Urinary bladder (tissue), 4 donors: Measurements from ENCODE around the gene C19orf33. TPM values are rescaled to one million over a fixed set of nuclear protein-coding genes. Genes with fewer than 3 reads are reported as not detected.

Source experiments
- DNase-seq: peaks from one replicate; pipeline ENCODE4 v3.0.0-alpha.2; 2015; ENCODE audit errors: extremely low spot score
- H3K27ac ChIP-seq: one replicate; pipeline ENCODE4 v1.5.1; 2013; ENCODE audit warnings: low read depth, mild to moderate bottlenecking, moderate library complexity
- H3K36me3 ChIP-seq: one replicate; pipeline ENCODE4 v1.6.1; 2013; ENCODE audit warnings: mild to moderate bottlenecking, moderate library complexity; ENCODE audit not compliant: insufficient read depth
- H3K4me1 ChIP-seq: one replicate; pipeline ENCODE4 v1.6.1; 2013; ENCODE audit warnings: mild to moderate bottlenecking, moderate library complexity; ENCODE audit not compliant: insufficient read depth
- H3K4me3 ChIP-seq: one replicate; pipeline ENCODE4 v1.5.1; 2013; ENCODE audit warnings: low read depth, low read length
- WGBS: extraction: QIAGEN DNeasy Blood & Tissue Kit; methylation state at CpG from one replicate; pipeline ENCODE4 v1.1.7; 2013; 5-methylcytosine and 5-hydroxymethylcytosine counted together
- polyA plus RNA-seq: library from polyadenylated mRNA; stranded (reverse); fragments of 200-250 nt; gene quantifications from one replicate; pipeline ENCODE4 v1.2.3, GENCODE V29; 2013
- total RNA-seq: library from RNA; depleted of rRNA; stranded (reverse); fragments of >200 nt; gene quantifications from one replicate; pipeline ENCODE4 v1.2.3, GENCODE V29; 2014
- donor health status: healthy with polysubstance abuse.
- donor health status: healthy.

Gene C19orf33
- total and polyA plus RNA-seq, 2 donors = 36.8 to 89.0 TPM

DNA sequence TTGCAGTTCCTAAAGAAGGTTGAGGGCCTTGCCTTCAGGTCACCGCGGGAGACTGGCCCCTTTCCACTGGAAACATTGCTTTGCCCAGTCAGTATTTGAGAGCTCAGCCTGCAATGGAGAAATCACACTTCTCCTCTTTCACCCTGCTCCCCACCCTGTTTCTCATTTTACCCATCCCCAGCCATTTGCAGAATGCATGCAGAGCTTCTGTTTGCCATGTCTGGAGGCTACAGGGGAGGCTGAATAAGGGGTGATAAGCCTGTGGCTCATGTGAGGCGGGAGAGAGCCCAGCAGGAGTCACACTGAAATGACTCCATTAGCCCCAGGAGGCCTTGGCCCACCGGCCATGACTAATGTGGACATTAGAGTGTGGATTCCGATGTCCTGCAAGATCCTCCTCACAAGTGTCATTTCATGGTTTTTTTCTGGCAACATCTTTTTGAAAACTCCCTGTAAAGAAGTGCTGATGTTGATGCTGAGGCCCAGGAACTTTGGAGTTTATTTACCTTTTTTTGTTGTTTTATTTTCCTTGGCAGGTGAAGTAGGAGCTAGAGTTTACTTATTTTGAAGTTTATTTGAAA, 33.4 kb upstream of the C19orf33 start:
- 58% methylated on average over 5 of the region's 5 CpGs for WGBS
- Histone ChIP-seq H3K27ac (no peak overlapping the region), H3K36me3 (no peaks in the 10 kb centered on the region)

GRCh38 chr19:38273499-38273898, 30.6 kb upstream of the C19orf33 start:
- H3K4me3 ChIP-seq = no peak overlapping the region
- H3K27ac ChIP-seq = no peak overlapping the region
- no peaks in the 10 kb centered on the region for H3K36me3 ChIP-seq
- no peak for DNase-seq
- no peaks in the 10 kb centered on the region for H3K4me1 ChIP-seq
- WGBS = 62% methylated on average over 2 of the region's 2 CpGs

More for the DNA sequence above, 33.4 kb upstream of the C19orf33 start:
- Histone ChIP-seq H3K4me1 (no peaks in the 10 kb centered on the region), H3K4me3 (no peak overlapping the region)
- no peak for DNase-seq

- no peak for DNase-seq
- 37% methylated on average over 9 of the region's 9 CpGs for WGBS
- Histone ChIP-seq H3K36me3 (no peaks in the 10 kb centered on the region), H3K4me1 (no peaks in the 10 kb centered on the region), H3K27ac (no peak overlapping the region), H3K4me3 (no peak overlapping the region)
These were observed 29.3 kb upstream of the C19orf33 start for GRCh38 chr19:38274739-38275138.

- 92% methylated on average over 7 of the region's 7 CpGs for WGBS
- no peak overlapping the region for H3K27ac ChIP-seq
- H3K36me3 ChIP-seq = no peaks in the 10 kb centered on the region
- DNase-seq = no peak
- H3K4me1 ChIP-seq = no peaks in the 10 kb centered on the region
- H3K4me3 ChIP-seq = no peak overlapping the region
These were observed 27.0 kb upstream of the C19orf33 start for GRCh38 chr19:38276942-38277517.

DNA sequence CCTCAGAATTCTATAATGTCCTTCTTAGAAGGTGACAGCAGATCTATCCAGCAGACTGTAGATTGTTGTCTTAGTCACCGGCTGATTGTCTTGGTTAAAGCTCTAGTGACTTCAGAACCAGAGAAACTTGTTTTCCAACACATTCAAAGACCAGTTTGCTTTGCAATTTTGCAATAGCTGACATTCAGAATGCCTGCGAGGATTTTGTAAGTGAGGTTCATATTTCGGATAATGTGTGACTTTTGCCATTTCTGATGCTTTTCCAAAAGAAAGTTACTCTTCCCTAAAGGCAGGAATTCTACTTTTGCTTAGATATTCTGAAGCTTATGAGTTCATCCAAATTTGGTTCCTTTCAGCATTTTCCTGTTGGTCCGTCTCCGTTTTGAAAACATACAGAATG, 26.5 kb upstream of the C19orf33 start:
- no peak overlapping the region for H3K27ac ChIP-seq
- 27% methylated on average over 5 of the region's 5 CpGs for WGBS
- H3K4me3 ChIP-seq = no peak overlapping the region
- H3K36me3 ChIP-seq = no peaks in the 10 kb centered on the region
- no peaks in the 10 kb centered on the region for H3K4me1 ChIP-seq
- no peak for DNase-seq

- no peak for DNase-seq
These were observed 25.9 kb upstream of the C19orf33 start for GRCh38 chr19:38277969-38278680.

GRCh38 chr19:38278751-38279150, 25.3 kb upstream of the C19orf33 start:
- H3K4me3 ChIP-seq = no peak overlapping the region
- no peaks in the 10 kb centered on the region for H3K4me1 ChIP-seq
- H3K27ac ChIP-seq = no peak overlapping the region
- 40% methylated on average over 2 of the region's 2 CpGs for WGBS
- no peak for DNase-seq
- no peaks in the 10 kb centered on the region for H3K36me3 ChIP-seq

More at GRCh38 chr19:38277969-38278680, 25.9 kb upstream of the C19orf33 start:
- Histone ChIP-seq H3K36me3 (no peaks in the 10 kb centered on the region), H3K4me3 (no peak overlapping the region), H3K27ac (peak overlapping the region; percentile 29), H3K4me1 (no peaks in the 10 kb centered on the region)
- WGBS = 42% methylated on average over 9 of the region's 9 CpGs

DNA sequence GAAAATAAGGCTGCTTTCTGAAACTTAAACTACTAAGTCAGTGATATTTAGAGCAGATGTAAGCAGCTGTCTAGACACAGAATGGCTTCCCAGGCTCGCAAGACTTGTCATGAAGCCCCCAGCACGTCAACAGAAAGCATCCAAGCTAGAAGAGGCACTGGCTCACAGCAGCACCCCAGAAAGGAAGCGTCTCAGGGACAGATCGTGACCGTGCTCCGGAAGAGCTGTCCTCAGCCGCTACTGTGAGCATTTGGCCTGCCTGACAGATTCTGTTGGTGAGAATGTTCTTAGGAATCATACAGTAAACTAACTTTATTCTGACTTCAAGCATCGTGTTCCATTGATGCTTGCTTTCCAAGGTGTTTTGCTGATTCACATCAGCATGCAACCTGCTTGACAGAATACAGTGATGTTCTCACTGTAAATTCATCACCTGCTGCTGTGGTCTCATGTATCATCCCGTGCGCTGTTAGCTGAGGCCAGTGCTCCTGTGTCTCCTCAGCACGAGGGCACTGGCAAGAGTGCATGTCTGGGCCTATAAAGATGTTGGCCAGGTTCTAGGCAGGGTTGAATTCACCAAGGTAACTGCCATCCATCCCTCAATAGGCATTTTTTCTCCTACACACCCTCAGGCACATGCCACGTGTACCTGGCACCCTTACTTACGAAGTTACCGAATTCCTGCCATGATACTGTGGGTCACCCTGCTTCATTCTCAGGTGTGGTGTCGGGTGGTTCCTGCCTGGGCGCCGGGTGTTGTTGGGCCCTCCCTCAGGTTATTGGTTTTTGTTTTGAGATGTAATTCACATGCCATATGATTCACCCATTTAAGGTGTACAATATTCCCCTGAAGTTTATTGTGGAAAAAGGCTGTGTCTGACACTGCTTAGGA, 23.8 kb upstream of the C19orf33 start:
- Histone ChIP-seq H3K27ac (no peak overlapping the region), H3K36me3 (no peaks in the 10 kb centered on the region), H3K4me1 (no peaks in the 10 kb centered on the region), H3K4me3 (no peak overlapping the region)
- DNase-seq = no peak
- WGBS = 61% methylated on average over 17 of the region's 17 CpGs

DNA sequence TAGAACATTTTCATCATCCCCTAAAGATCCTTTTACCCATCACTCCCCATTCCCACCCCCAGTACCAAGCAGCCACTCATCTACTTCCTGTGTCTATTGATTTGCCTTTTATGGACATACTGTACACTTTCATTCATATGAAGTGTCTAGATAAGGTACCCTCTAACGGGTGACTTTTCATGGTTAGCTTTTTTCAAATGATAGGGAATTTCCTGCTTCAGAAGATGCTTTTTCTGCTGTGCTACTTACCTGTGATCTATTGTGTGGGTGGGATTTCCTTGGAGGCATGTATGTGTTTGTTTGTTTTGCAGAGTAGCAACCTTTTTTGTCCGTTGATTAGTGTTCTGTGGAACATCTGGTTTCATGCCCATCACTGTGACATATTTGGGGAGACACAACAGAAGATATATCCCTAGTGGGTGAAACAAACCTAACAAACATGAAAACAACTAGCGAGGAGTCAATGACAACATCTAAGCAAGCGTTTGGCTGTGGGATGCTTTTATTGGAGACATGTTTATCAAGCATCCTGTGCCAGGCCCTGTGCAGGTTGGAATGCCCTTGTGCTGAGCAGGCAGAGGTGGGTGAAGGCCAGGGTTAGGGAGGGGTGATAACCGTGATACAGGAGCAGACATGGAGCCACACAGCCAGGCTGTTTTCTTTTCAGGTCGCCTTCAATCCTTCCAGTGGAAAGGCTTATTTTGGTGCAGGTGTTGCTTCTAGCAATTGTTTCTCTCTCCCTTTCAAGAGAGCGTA, 22.1 kb upstream of the C19orf33 start:
- WGBS = 74% methylated on average over 7 of the region's 7 CpGs
- Histone ChIP-seq H3K36me3 (no peaks in the 10 kb centered on the region), H3K27ac (no peak overlapping the region), H3K4me1 (no peaks in the 10 kb centered on the region), H3K4me3 (no peak overlapping the region)
- no peak for DNase-seq

GRCh38 chr19:38283271-38283670, 20.8 kb upstream of the C19orf33 start:
- DNase-seq = no peak
- WGBS = 87% methylated on average over 8 of the region's 8 CpGs
- Histone ChIP-seq H3K36me3 (no peaks in the 10 kb centered on the region), H3K27ac (no peak overlapping the region), H3K4me3 (no peak overlapping the region), H3K4me1 (no peaks in the 10 kb centered on the region)

- no peak for DNase-seq
- H3K36me3 ChIP-seq = no peaks in the 10 kb centered on the region
- no peak overlapping the region for H3K4me3 ChIP-seq
- no peaks in the 10 kb centered on the region for H3K4me1 ChIP-seq
- H3K27ac ChIP-seq = no peak overlapping the region
- WGBS = 75% methylated on average over 7 of the region's 7 CpGs
These were observed 19.6 kb upstream of the C19orf33 start for GRCh38 chr19:38284422-38284821.

- Histone ChIP-seq H3K4me1 (no peaks in the 10 kb centered on the region), H3K4me3 (no peak overlapping the region), H3K36me3 (no peaks in the 10 kb centered on the region), H3K27ac (no peak overlapping the region)
- 87% methylated on average over 5 of the region's 5 CpGs for WGBS
- DNase-seq = no peak
These were observed 18.5 kb upstream of the C19orf33 start for GRCh38 chr19:38285567-38285966.

- Histone ChIP-seq H3K27ac (no peak overlapping the region), H3K4me1 (no peaks in the 10 kb centered on the region), H3K4me3 (no peak overlapping the region), H3K36me3 (no peaks in the 10 kb centered on the region)
- no peak for DNase-seq
- WGBS = 78% methylated on average over 9 of the region's 9 CpGs
These were observed 16.4 kb upstream of the C19orf33 start for GRCh38 chr19:38287604-38288003.
